GM21390 (cell line): Measurements from ENCODE around the gene POTEJ.
"Not testable (repeated sequence)": the region's sequence is repeated elsewhere in the genome, so short reads cannot be mapped to it uniquely, and the experiment has no call there.

Experiments used
- ATAC-seq: cut with Tn5 transposase; IDR thresholded peaks from one replicate; pipeline ENCODE4 v1.9.1; 2021; ENCODE audit not compliant: unreplicated experiment

Gene POTEJ

GRCh38 chr2:130601648-130602302, 9.5 kb upstream of the POTEJ start:
- not testable (repeated sequence) for ATAC-seq

- not testable (repeated sequence) for ATAC-seq
Measured at GRCh38 chr2:130608276-130609001, 2.8 kb upstream of the POTEJ start.

- ATAC-seq: not testable (repeated sequence)
Measured at GRCh38 chr2:130609002-130609920, 2.0 kb upstream of the POTEJ start.

- ATAC-seq: not testable (repeated sequence)
Measured at GRCh38 chr2:130610486-130610885, 754 bp upstream of the POTEJ start.

- ATAC-seq: not testable (repeated sequence)
Measured at GRCh38 chr2:130628784-130629475, 17.7 kb downstream of the POTEJ start.

- not testable (repeated sequence) for ATAC-seq
Measured at GRCh38 chr2:130638973-130639372, 27.7 kb downstream of the POTEJ start.

GRCh38 chr2:130641688-130642087, 30.4 kb downstream of the POTEJ start:
- ATAC-seq: not testable (repeated sequence)

- ATAC-seq: not testable (repeated sequence)
Measured at GRCh38 chr2:130649285-130649684, 38.0 kb downstream of the POTEJ start.

GRCh38 chr2:130664506-130664905, 53.3 kb downstream of the POTEJ start:
- ATAC-seq: not testable (repeated sequence)

GRCh38 chr2:130665596-130665995, 54.4 kb downstream of the POTEJ start:
- ATAC-seq: not testable (repeated sequence)

- ATAC-seq: not testable (repeated sequence)
Measured at GRCh38 chr2:130667516-130667915, 56.3 kb downstream of the POTEJ start.

- not testable (repeated sequence) for ATAC-seq
Measured at GRCh38 chr2:130670026-130670745, 58.9 kb downstream of the POTEJ start.

GRCh38 chr2:130692041-130692770, 81.0 kb downstream of the POTEJ start:
- ATAC-seq: not testable (repeated sequence)

- ATAC-seq: not testable (repeated sequence)
Measured at GRCh38 chr2:130693474-130693873, 82.2 kb downstream of the POTEJ start.

GRCh38 chr2:130703250-130703649, 92.0 kb downstream of the POTEJ start:
- ATAC-seq: not testable (repeated sequence)
